Measurements from ENCODE around the gene MYOZ3. TPM values are rescaled to one million over a fixed set of nuclear protein-coding genes. Genes with fewer than 3 reads are reported as not detected.

Gene MYOZ3
- total and polyA plus RNA-seq, 10 of the 15 experiments (the other 5 are each of a cell fraction or from before 2014, with no cell fraction given) = 0.04 to 1.1 (median 0.10) TPM; not detected in 4

- H3K4me3 ChIP-seq = no peak overlapping the region
- FAIRE-seq (no peak), ATAC-seq (no peak), DNase-seq (ENCODE audit: low read depth, low spot score) (no peak)
- TF ChIP-seq E2F8 (IDR thresholded peaks at IDR 0.05; ENCODE audit: low read depth, partially characterized antibody) (no peak), MYC (IDR thresholded peaks at IDR 0.05; ENCODE audit: insufficient read depth, insufficient read length, insufficient replicate concordance, low read length, severe bottlenecking) (no peak), GABPA (IDR thresholded peaks at IDR 0.05; ENCODE audit: low read depth) (no peak), FOXM1 (IDR thresholded peaks at IDR 0.05; ENCODE audit: low read depth, low read length) (no peak), BMI1 (IDR thresholded peaks at IDR 0.05; ENCODE audit: borderline replicate concordance) (no peak), RAD21 (IDR thresholded peaks at IDR 0.05; ENCODE audit: insufficient read depth, low read depth, low read length) (no peak), NFYA (IDR thresholded peaks at IDR 0.05; ENCODE audit: borderline replicate concordance, low read depth, low read length) (no peak), MTA2 (IDR thresholded peaks at IDR 0.05; ENCODE audit: low read depth) (no peak), RCOR1 (conservative IDR thresholded peaks at IDR 0.05; ENCODE audit: low read depth, low read length) (no peak), NFIC (IDR thresholded peaks at IDR 0.05; ENCODE audit: low read depth, low read length) (no peak), ZBED1 (IDR thresholded peaks at IDR 0.05; ENCODE audit: borderline replicate concordance) (no peak)
- TF ChIP-seq, protein P1, sequence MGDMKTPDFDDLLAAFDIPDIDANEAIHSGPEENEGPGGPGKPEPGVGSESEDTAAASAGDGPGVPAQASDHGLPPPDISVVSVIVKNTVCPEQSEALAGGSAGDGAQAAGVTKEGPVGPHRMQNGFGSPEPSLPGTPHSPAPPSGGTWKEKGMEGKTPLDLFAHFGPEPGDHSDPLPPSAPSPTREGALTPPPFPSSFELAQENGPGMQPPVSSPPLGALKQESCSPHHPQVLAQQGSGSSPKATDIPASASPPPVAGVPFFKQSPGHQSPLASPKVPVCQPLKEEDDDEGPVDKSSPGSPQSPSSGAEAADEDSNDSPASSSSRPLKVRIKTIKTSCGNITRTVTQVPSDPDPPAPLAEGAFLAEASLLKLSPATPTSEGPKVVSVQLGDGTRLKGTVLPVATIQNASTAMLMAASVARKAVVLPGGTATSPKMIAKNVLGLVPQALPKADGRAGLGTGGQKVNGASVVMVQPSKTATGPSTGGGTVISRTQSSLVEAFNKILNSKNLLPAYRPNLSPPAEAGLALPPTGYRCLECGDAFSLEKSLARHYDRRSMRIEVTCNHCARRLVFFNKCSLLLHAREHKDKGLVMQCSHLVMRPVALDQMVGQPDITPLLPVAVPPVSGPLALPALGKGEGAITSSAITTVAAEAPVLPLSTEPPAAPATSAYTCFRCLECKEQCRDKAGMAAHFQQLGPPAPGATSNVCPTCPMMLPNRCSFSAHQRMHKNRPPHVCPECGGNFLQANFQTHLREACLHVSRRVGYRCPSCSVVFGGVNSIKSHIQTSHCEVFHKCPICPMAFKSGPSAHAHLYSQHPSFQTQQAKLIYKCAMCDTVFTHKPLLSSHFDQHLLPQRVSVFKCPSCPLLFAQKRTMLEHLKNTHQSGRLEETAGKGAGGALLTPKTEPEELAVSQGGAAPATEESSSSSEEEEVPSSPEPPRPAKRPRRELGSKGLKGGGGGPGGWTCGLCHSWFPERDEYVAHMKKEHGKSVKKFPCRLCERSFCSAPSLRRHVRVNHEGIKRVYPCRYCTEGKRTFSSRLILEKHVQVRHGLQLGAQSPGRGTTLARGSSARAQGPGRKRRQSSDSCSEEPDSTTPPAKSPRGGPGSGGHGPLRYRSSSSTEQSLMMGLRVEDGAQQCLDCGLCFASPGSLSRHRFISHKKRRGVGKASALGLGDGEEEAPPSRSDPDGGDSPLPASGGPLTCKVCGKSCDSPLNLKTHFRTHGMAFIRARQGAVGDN (IDR thresholded peaks at IDR 0.05) = no peak
- ChIA-PET CTCF (interaction anchor here (1.0 kb wide), 1 partner anchor 89 kb away, joined by 4 read pairs; no protein-coding TSS in a partner anchor), POLR2A (interaction anchor here (0.5 to 1.0 kb wide), 2 partner anchors 24 to 202 kb away, joined by 3 read pairs; no protein-coding TSS in a partner anchor), RAD21 (ENCODE audit: unreplicated experiment) (no interaction called here), SMC1A (ENCODE audit: uncharacterized antibody, unreplicated experiment) (interaction anchor here (0.9 to 1.5 kb wide), 2 partner anchors 10 to 73 kb away, joined by 3 to 4 read pairs; no protein-coding TSS in a partner anchor)
- no peak overlapping the region for H2AFZ ChIP-seq (ENCODE audit: control insufficient read depth, low read depth, low read length)
- H3K27me3 ChIP-seq (replicated peaks in 1 of 2; ENCODE audit: control insufficient read depth in 2 of 2, insufficient read depth in 2 of 2, low read length in 1 of 2) = no peaks in the 10 kb centered on the region
- H3K9me3 ChIP-seq (replicated peaks; ENCODE audit: control insufficient read depth, insufficient read depth, low read length) = no peaks in the 10 kb centered on the region
- no peak overlapping the region for H3K9ac ChIP-seq (ENCODE audit: control insufficient read depth, insufficient read depth, low read length)
- H3K36me3 ChIP-seq (ENCODE audit: control insufficient read depth in 2 of 2, insufficient read depth in 2 of 2, low read length in 1 of 2) = no peaks in the 10 kb centered on the region; a peak in 1 of 4 replicates
- no TSS peak for BruUV-seq (replicated peaks)
- H3K27ac ChIP-seq (ENCODE audit: control insufficient read depth, insufficient read depth) = no peak overlapping the region
- H4K20me1 ChIP-seq (ENCODE audit: control insufficient read depth, insufficient read depth) = no peaks in the 10 kb centered on the region
- in situ Hi-C loops (cut with MboI) (no loop called here), intact Hi-C loops (cut with micrococcal nuclease; ENCODE audit: unreplicated experiment) (no loop called here)
- no peak overlapping the region for H3K4me2 ChIP-seq (ENCODE audit: control insufficient read depth, insufficient read depth)
- 22% methylated on average over 2 of the region's 2 CpGs for WGBS (ENCODE audit: insufficient coverage, insufficient replicate concordance, low lambda C conversion rate, missing lambda C conversion rate)
- no peaks in the 10 kb centered on the region for H3K79me2 ChIP-seq (ENCODE audit: control insufficient read depth, insufficient read depth, low read length)
- no peaks in the 10 kb centered on the region; the same call in 1 of the 2 replicates for H3K4me1 ChIP-seq (ENCODE audit: control insufficient read depth, insufficient read depth, low read length)
These were observed 27.6 kb upstream of the MYOZ3 start for GRCh38 chr5:150633429-150633828.
